ENCODE results near the gene GRB10.
A peak's percentile ranks its signal among the peaks of the same experiment; 100 is the strongest.

The GRB10 gene

GRCh38 chr7:50614721-50615518 lies 167.8 kb downstream of the GRB10 start:
- no peaks in the 10 kb centered on the region for H3K36me3 ChIP-seq
- H3K4me3 ChIP-seq (ENCODE audit: low read depth, low read length) = no peak overlapping the region
- peak; percentile 45 for TF ChIP-seq CTCF (IDR thresholded peaks at IDR 0.05; ENCODE audit: low read depth, low read length)
- no peak overlapping the region for H3K27ac ChIP-seq
- DNase-seq = no peak
- H3K27me3 ChIP-seq (ENCODE audit: insufficient read depth, low read depth, severe bottlenecking) = no peaks in the 10 kb centered on the region
- no peaks in the 10 kb centered on the region for H3K9me3 ChIP-seq (ENCODE audit: severe bottlenecking)

- Histone ChIP-seq H3K36me3 (no peaks in the 10 kb centered on the region), H3K9me3 (ENCODE audit: severe bottlenecking) (no peaks in the 10 kb centered on the region), H3K27me3 (ENCODE audit: insufficient read depth, low read depth, severe bottlenecking) (no peaks in the 10 kb centered on the region), H3K27ac (no peak overlapping the region), H3K4me3 (ENCODE audit: low read depth, low read length) (no peak overlapping the region)
- TF ChIP-seq CTCF (IDR thresholded peaks at IDR 0.05; ENCODE audit: low read depth, low read length) = no peak
- DNase-seq = no peak
These were observed 169.2 kb downstream of the GRB10 start for GRCh38 chr7:50613473-50613872.

- no peak for DNase-seq
- no peak for TF ChIP-seq CTCF (IDR thresholded peaks at IDR 0.05; ENCODE audit: low read depth, low read length)
These were observed 170.0 kb downstream of the GRB10 start for GRCh38 chr7:50612704-50613103.

GRCh38 chr7:50610521-50611277 lies 172.0 kb downstream of the GRB10 start:
- no peak for DNase-seq
- no peak overlapping the region for H3K27ac ChIP-seq

More at GRCh38 chr7:50612704-50613103, 170.0 kb downstream of the GRB10 start:
- Histone ChIP-seq H3K36me3 (no peaks in the 10 kb centered on the region), H3K9me3 (ENCODE audit: severe bottlenecking) (no peaks in the 10 kb centered on the region), H3K27me3 (ENCODE audit: insufficient read depth, low read depth, severe bottlenecking) (no peaks in the 10 kb centered on the region), H3K4me3 (ENCODE audit: low read depth, low read length) (no peak overlapping the region), H3K27ac (no peak overlapping the region)

GRCh38 chr7:50608196-50608906 lies 174.3 kb downstream of the GRB10 start:
- Histone ChIP-seq H3K27me3 (ENCODE audit: insufficient read depth, low read depth, severe bottlenecking) (no peaks in the 10 kb centered on the region), H3K9me3 (ENCODE audit: severe bottlenecking) (no peaks in the 10 kb centered on the region), H3K4me3 (ENCODE audit: low read depth, low read length) (no peak overlapping the region), H3K36me3 (no peaks in the 10 kb centered on the region), H3K27ac (no peak overlapping the region)
- no peak for TF ChIP-seq CTCF (IDR thresholded peaks at IDR 0.05; ENCODE audit: low read depth, low read length)
- DNase-seq = no peak

More at GRCh38 chr7:50610521-50611277, 172.0 kb downstream of the GRB10 start:
- Histone ChIP-seq H3K36me3 (no peaks in the 10 kb centered on the region), H3K27me3 (ENCODE audit: insufficient read depth, low read depth, severe bottlenecking) (no peaks in the 10 kb centered on the region), H3K4me3 (ENCODE audit: low read depth, low read length) (no peak overlapping the region), H3K9me3 (ENCODE audit: severe bottlenecking) (no peaks in the 10 kb centered on the region)
- no peak for TF ChIP-seq CTCF (IDR thresholded peaks at IDR 0.05; ENCODE audit: low read depth, low read length)
